Nucleus accumbens (tissue), 56 donors: ENCODE results near the gene SERINC5.

Source experiments
- DNase-seq, 56 donors: peaks; one replicate each; lab custom pipeline; 2025; lab: John Stamatoyannopoulos, UW

The SERINC5 gene

DNA sequence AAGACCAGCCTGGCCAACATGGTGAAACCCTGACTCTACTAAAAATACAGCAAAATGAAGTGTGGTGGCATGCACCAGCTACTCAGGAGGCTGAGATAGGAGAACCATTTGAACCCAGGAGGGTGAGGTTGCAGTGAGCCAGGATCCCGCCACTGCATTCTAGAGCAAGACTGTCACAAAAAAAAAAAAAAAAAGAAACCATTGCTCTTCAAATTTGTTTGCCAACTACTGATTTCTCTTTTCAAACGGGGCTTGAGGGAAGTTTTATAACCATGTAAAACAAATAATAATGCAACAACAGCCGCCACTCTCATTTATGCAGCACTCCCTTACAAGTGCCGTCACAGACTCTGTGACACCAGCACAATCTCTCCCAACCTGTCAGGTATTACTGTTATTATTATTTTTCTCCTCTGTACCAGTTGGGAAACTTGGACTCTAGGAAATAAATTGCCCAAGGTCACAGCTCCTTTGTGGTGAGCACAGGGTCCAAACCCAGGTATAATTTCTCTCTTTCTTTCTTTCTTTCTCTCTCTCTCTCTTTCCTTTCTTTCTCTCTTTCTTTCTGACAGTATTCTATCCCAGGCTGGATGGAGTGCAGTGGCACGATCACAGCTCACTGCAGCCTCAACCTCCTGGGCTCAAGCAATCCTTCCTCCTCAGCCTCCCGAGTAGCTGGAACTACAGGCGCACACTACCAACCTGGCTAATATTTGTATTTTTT is 25.4 kb downstream of the SERINC5 start:
- no peak for DNase-seq

DNA sequence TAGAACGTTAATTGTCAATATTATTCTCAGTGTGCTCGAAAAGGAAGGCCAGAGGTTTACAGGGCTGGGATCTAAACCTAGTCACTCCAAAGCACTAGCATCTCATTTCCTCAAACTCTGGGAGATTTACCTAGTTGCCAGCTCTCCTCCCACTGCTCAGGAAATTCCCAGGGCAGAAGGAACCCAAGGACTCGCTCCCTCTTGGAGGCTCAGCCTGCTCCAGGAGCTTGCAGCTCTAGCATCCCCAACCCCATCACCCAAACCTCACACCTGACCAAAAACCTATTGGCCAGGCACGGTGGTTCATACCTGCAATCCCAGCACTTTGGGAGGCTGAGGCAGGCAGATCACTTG is 26.0 kb downstream of the SERINC5 start:
- no peak for DNase-seq

DNA sequence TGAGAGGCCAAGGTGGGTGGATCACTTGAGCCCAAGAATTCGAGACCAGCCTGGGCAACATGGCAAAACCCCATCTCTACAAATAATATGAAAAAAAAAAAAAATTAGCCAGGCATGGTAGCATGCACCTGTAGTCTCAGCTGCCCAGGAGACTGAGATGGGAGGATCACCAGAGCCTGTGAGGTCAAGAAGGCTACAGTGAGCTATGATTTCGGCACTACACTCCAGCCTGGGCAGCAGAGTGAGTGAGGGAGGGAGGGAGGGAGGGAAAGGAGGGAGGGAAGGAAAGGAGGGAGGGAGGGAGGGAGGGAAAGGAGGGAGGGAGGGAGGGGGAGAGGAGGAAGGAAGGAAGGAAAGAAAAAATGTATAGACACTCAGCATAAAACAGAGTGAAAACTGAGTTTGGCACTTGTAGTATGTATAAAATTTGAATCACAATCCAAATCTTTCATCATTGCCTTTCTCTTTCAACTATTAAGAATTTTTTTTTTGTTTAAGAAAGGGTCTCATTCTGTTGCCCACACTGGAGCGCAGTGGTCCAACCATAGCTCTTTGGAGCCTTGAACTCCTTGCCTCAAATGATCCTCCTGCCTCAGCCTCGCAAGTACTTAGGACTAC is 27.8 kb downstream of the SERINC5 start:
- DNase-seq, result no peak

DNA sequence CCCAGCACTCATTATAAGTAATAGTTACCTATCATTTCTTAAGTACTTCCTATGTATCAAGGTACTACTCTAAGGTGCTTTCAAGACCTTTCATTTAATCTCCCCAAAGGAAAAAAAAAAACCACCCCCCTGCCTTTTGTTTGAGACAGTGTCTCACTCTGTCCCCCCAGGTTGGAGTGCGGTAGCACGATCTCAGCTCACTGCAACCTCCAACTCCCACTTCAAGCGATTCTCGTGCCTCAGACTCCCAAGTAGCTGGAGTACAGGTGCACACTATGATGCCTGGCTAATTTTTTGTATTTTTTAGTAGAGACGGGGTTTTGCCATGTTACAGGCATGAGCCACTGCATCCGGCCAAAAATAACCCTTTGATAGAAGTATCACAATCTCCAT is 29.9 kb downstream of the SERINC5 start:
- DNase-seq, result no peak

DNA sequence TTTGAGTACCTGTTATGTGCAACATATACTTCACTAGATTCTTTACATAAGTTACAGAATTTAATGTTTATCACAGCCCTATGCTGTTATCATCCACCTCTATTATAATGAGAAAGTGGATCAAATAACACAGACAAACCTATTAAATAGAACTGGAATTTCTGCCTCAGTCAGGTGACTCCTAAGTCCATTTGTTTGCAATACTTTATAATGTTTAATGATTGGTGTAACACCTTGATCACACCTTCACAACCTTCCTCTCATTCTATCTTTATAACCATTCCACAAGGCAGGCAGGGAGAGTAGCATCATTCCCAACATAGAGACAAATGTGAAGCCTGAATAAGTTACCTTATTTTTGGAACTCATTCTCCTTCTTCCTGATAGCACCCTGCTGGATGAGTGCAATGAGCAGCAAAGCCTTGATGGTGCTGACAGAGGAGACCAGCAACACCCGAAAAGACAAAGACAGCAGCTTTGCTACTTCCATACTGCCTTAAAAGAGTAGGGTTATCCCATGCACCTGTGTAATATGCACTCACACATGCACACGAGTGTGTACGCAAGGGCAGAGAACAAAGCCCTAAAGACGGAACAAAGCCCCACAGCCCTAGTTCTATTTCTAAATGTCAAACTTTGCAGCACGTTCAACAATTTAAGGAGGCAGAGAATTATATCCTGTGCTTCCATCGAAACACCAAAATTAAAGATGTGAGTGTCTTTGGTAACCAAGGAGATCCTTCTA is 30.5 kb downstream of the SERINC5 start:
- DNase-seq, result no peak

DNA sequence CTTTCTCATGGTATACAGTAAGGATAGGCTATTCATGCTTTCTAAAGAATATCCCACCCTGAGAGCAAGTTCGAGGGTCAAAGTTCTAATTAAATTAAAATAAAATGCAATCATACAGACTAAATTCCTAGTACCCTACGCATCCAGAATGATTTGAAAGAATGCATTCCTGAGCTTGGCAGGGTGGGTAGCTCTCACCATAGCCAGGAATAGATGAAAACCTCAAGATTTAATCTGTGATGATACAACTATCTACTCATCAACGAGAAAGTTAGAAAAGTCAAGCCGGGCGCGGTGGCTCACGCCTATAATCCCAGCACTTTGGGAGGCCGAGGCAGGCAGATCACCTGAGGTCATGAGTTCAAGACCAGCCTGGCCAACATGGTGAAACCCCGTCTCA is 32.3 kb downstream of the SERINC5 start:
- no peak for DNase-seq

DNA sequence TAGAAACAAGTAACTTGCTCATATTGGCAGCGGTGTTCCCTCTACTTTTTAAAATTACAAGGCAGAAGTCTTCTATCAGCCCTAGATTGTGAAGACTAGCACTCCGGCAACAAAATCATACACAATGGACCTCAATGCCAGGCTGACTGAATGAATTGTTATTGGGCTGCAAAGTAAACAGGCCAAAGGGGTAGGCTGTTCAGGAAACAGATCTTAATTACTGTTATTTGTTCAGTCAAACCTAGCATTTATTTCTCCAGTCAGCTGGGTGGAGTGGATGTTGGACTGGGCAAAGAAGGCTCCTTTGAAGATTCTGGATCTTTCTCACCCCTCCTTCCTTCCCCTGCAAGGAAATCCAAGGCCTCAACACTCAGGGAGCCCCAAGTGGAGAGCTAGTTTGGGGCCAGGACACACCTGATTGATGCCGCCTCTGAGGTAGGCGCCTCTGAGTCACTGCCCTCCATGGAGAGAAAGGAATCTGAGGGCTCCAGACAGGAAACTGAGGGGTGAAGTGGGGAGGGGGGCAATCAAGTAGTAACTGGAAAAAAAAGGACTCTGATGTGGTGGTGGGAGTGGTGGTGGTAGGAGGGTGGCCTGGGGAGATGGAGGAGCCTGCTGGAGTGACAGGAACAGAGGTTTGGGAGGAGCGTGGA is 35.5 kb downstream of the SERINC5 start:
- no peak for DNase-seq

DNA sequence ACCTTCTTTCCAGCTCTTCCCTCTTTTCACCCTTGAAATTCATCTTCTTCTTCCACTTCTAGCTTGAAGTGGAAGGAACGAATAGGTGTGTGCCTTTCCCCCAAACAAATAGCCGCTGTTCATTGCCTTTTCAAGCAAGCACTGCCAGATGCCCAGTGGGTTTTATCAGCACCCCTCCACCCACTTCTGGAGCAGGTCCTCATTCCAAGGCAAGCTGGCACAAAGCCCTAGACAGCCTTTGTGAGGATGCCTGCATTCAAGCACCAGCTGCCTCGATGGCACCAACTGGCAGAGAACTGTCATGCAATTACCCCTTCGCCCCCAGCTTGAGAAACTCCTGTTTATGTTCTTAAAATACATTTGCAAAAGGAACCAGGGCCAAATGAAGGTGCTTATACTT is 36.5 kb downstream of the SERINC5 start:
- no peak for DNase-seq

DNA sequence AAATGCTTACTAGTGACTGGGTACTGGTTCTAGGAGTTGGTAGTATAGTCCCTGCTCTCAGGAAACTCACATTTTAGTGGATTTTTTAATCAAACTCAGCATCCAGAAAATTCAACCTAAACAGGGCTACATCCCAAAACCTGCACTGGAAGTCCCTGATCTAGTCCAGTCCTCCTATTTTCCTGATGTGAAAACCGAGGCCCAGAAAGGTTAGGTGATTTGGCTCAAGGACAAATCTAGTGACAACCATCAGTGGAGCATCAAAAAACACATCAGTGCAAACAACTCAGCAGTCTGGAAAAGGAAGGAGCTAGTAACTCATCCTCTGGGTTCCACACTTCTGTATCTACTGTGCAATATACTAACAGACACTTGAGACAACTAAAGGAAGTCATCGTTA is 38.2 kb downstream of the SERINC5 start:
- DNase-seq, result no peak

DNA sequence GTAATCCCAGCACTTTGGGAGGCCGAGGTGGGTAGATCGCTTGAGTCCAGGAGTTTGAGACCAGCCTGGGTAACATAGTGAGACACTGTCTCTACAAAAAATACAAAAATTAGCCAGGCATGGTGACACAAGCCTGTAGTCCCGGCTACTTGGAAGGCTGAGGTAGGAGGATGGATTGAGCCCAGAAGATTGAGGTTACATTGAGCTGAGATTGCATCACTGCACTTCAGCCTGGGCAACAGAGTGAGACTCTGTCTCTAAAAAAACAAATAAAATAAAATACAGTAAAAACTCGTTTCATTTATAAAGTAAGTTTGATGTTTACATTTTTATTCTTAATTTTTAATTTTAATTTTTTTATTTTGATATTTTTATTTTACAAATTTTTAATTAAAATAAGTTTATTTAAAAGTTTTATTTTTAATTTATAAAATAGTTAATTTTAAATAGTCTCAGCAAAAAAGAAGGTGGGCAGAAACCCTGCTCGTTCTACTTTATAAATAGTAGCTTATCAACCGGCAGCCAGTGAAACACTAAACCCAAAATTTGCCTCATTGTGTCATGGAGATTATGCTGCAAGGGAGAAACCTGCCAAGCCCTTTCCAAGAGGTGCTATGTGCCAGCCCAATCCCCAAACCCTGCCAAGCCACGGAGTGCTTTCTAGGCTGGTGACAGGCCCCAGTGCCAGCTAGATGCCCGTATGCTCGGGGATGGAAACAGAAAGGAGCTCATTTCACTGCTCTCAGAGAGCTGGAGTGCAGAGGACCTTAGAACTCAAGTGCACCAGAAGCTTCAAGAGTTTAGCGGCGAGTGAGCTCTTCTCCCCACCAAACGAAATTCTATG is 38.9 kb downstream of the SERINC5 start:
- DNase-seq, result peak in 54 of 56 donors; percentile 25 to 90 (median 70)

DNA sequence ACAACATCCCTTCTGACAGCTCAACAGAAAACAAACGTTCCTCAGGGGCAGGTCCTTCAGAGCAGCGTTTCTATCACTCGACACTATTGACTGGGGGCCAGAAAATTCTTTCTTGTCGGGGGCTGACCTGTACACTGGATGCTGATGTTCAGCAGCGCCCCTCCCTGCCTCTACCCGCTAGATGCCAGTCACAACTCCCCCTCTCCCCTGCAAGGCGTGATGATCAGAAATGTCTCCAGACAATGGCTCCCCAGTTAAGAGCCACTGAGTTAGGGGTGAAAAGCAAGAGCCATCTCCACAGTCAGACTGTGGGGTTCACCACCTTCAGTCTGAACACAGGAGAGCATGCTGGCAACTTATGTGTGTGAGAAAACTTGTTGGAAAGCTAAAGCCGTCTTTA is 39.8 kb downstream of the SERINC5 start:
- DNase-seq, result peak in 3 of 56 donors; percentile 18 to 27 (median 19)

DNA sequence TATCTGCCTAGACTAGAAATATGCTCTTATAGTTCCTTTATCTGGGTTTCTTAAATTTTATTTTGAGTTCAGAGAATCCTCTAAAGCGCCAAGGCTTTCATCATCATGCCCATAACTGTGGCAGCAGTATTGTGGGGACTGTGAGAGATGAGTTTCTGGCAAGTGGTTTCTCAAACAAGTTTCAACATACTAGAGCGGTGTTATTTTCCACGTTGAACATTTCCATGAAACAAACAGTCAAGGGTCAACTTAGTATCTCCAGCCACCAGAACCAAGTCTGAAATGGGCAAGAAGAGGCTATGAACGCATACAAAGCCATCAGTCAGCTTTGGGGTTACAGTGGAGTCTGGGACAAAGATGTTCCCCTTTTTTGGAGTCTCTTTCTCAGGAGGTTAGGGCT is 40.3 kb downstream of the SERINC5 start:
- DNase-seq, result no peak

DNA sequence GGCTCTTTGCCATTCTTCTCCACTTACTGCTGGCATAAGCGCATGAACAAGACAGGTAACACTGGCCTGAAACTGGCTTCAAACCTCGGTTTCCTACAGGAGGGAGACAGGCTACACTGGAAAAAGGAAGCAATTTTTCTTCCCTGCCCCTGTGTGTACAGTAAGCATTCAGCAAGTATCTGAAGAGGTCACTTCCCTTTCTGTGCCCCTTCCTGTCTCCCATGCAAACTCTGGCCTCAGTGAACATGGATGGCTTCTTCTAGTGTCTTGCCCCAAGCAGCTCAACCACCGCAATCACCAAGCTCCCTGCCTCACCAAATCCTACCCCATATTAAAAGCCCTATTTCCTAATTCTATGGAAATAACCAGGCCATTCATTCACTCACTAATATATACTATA is 42.4 kb downstream of the SERINC5 start:
- DNase-seq, result no peak

DNA sequence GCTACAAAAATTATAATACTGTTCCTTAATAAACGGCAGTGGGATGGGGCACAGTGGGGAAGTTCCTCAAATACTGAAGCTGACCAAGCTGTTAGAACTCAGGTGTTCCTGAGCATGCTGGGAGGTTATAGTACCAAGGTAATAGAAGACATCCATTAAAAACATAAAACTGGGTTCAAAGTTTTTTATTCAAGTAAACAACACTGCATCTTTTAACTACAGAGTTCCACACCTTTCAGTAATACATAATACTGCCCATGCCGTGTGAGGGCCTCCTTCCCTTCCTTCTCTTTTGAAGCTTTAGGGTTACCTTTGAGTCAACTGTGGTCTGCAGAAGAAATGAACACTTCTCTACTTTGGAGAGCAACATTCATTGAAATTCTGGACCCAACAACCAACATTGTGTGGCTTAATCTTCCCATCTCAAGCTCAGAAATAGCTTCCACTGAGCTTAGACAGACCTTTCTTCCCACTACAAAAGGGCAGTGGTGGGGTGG is 43.6 kb downstream of the SERINC5 start:
- DNase-seq, result no peak

DNA sequence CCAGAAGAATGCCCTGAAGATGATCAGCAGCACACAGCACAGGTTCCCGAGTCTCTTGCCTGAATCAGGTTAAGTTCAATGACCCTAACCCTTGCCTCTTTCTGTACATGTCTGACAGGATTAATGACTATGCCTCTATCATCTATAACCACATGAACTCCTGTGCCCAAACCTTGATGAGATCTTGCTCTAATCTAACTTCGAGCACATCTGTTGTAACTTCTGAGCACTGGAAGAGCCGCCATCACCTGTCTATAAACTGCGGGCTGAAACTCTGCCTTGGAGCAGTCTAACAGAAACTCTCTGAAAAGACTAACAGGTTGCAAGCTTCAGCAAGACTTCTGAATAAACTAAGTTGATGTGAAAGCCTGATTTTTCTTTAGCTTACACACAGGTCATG is 44.5 kb downstream of the SERINC5 start:
- no peak for DNase-seq

DNA sequence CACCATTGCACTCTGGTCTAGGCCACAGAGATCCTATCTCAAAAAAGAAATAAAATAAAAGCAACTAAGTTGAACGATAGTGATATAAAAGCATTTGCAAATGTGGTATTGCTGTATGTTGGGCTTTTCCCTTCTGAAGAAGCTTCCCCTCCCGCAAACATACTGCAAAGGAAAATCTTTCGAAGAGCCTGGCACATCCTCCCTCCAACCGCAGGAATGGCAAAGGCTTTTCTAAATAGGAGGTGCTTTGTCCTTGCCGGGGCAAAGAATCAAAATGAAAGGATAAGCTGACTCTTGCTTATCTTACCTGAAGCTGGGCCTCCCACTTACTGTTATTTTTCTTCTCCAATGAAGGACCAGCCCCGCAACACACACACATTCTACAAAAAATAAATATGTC is 45.8 kb downstream of the SERINC5 start:
- DNase-seq, result no peak

DNA sequence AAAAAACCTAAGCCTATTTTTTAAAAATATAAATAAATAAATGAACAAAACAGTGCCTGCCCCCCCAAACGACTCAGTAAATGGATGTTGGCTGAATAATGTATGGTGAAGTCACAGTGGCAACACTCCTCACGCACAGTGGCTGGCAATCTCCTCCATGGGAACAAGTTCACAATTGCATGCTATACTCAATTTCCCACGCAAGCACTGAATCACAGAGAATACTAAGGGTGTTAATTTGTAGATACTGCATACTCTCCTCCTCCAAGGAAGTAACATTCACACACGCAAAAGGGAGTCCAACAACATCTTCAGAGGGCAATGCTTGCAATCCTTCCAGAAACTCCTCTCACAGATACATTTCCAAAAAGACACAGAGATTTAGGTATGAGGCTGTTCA is 47.5 kb downstream of the SERINC5 start:
- DNase-seq, result peak in 12 of 56 donors; percentile 9 to 53 (median 24)

DNA sequence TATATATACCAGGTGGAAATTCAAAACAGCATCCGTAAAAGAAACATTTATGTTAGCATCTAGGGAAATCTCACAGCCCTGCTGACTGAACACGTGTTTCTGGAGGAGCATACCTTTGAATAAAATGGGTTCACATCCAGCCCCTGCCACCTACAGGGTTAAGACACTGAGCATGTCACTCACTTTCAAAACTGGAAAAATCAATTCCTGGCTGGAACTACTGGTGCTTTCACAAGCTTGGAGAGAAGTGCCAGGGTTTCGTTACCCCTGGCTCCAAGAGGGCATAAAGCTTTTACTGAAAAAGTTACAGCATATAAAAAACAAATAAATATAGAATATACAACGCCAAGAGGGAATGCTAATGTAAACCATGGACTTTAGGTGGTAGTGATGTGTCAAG is 48.0 kb downstream of the SERINC5 start:
- DNase-seq, result no peak

DNA sequence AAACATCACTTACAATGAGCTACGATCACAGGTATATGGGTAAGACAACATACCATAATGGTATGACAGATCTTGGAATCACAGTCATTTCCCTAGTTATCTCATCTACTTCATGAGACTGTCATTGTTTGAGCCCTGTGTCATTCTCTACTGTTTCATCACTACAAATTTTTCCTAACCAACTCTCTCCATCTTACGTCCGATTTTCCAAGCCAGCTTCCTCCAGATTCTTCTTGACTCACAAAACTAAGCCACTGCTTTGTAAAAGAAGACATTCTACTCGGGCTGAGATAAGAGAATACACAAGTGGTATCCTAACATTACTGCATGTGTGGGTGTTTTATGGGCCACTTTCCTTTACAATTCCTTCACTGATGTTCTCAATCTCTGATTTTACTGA is 49.6 kb downstream of the SERINC5 start:
- no peak for DNase-seq

DNA sequence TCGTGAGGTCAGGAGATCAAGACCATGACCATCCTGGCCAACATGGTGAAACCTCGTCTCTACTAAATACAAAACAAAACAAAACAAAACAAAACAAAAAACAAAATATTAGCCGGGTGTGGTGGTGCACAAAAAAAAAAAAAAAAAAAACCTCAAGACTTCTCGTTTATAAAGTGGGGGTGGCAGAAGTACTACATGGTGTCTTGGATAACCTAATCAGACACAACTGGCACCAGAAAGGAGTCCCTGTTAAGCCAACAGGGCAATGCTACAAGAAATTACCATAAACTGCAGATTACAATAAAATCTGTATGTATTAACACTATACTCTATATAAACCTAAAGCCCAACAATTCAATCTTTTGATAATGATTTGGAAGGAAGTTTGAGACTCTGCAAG is 50.0 kb downstream of the SERINC5 start:
- no peak for DNase-seq
